Occipital lobe (tissue), 3 donors: ENCODE measurements around the gene AQP12A. TPM values are rescaled to one million over a fixed set of nuclear protein-coding genes. Genes with fewer than 3 reads are reported as not detected.

Experiments used
- DNase-seq: peaks from one replicate; lab custom pipeline; 2025; lab: John Stamatoyannopoulos, UW
- small RNA-seq: library from RNA; depleted of rRNA; stranded (forward); fragments of <200 nt; gene quantifications from one replicate; pipeline ENCODE3, GENCODE V24; 2014
- total RNA-seq: library from RNA; depleted of rRNA; stranded (reverse); fragments of >200 nt; gene quantifications from one replicate; pipeline ENCODE4 v1.2.3, GENCODE V29; 2014

Gene AQP12A
- total RNA-seq, 1 donor from 2014 or later, result not detected

DNA sequence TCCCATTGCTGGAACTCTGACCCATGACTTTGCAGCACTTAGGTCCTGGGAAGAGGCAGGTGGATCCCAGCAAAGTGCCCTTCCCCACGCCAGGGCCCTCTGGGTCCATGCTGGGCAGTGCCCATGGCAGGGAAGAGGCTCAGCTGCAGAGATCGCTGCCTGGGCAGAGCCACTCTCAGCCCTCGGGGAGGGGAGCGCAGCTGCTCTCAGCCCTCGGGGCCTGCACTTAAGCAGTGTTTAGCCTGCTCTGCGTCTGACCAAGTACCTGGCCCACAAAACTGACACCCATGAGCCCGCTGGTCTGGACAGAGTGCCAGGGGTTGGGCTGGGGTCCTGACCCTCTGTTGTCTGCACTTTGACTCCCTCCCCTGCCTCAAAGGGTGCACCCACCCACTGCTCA is 46.3 kb downstream of the AQP12A start:
- no peak for DNase-seq

GRCh38 chr2:240739797-240740196 is 48.1 kb downstream of the AQP12A start:
- no peak for DNase-seq

DNA sequence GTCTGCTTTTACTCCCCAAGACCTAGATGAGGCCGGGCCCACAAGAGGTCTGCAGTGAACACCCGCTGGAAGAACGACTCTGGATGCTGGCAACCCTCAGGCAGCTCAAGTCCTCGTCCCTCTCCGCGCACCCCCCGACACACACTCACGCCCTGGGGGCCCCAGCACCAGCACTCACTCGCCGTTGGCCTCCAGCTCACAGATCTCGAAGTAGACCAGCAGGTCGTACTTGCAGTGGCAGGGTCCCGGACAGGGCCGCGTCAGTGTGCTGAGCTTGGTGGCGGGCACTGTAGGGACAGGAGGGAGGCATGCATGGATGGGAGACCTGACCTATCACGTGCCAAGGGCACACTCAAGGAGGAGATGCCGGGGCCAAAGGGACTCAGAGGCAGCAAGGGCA is 49.4 kb downstream of the AQP12A start:
- DNase-seq, result no peak

- no peak for DNase-seq
Measured at GRCh38 chr2:240742602-240743095, 51.0 kb downstream of the AQP12A start.

DNA sequence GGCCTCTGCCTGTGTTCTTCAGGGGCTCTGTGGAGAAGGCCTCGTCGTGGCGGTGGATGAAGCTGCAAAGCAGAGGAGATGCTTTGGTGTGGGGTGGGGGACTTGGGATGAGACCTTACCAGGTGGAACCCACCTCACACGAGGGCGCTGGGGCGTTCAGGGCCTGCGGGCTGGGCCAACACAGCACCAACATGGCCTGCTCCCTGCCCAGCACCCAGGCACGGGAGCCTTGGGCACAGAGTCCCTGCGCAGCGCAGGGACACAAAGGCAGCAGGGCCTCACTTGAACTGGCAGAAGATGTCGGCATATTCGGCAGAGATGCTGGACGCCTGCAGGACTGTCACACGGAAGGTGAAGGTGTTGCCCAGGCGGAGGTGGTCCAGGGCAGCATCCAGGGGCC is 53.8 kb downstream of the AQP12A start:
- no peak for DNase-seq

- no peak for DNase-seq
Measured at GRCh38 chr2:240745962-240746361, 54.3 kb downstream of the AQP12A start.

DNA sequence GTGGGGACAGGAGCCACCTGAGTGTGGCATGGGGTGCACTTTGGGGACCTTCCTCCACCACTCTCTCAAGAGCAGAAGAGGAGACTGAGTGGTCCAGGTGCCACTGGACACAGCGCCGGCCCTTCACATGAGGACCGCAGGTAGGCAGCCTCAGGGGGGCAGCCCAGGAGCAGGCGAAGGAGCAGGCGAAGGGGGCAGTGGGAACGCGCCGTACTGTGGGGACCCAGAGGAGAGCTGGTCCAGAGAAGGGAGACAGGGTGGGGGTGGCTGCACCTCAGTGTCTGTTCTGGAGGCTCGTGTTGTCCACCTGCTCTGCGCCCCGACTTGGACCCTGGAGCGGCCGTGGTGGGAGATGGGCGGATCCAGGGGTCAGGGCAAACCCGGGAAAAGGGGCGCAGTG is 55.0 kb downstream of the AQP12A start:
- DNase-seq, result no peak

GRCh38 chr2:240747256-240747655 is 55.6 kb downstream of the AQP12A start:
- DNase-seq, result no peak

Small RNA genes lying within 50 kb of the gene (small RNA-seq; reads per million reads assigned to genes)
- not detected for gene AC011298.3

Other genes starting within 250 kb of the AQP12A start
- gene ANKMY1, start 133.9 kb upstream of the AQP12A start, total RNA-seq, result 5.6 TPM
- 8.9 TPM for gene DUSP28, start 131.5 kb upstream of the AQP12A start, total RNA-seq
- gene RNPEPL1, start 123.4 kb upstream of the AQP12A start, total RNA-seq, result 4.4 TPM
- 27.1 TPM for gene CAPN10, start 105.1 kb upstream of the AQP12A start, total RNA-seq
- 0.31 TPM for gene GPR35, start 66.4 kb upstream of the AQP12A start, total RNA-seq
- not detected for gene AQP12B, start 9.0 kb upstream of the AQP12A start, total RNA-seq
- gene KIF1A, start 128.4 kb downstream of the AQP12A start, total RNA-seq, result 219 TPM
- not detected for gene AGXT, start 177.0 kb downstream of the AQP12A start, total RNA-seq
- gene MAB21L4, start 204.3 kb downstream of the AQP12A start, total RNA-seq, result not detected
- gene CROCC2, start 214.5 kb downstream of the AQP12A start, total RNA-seq, result under 0.01 TPM